H9 (cell line): ENCODE data around the gene FBXO31. TPM values are rescaled to one million over a fixed set of nuclear protein-coding genes. Genes with fewer than 3 reads are reported as not detected.

Experiments
- DNase-seq: peaks from one replicate; pipeline ENCODE4 v3.0.0-alpha.2; 2017
- H2AFZ ChIP-seq: one replicate; pipeline ENCODE4 v1.6.1; 2013; ENCODE audit warnings: mild to moderate bottlenecking, low read length, control low read depth, moderate library complexity
- H2AK5ac ChIP-seq: 2 replicates; pipeline ENCODE4 v1.6.1; 2013; ENCODE audit warnings: low read length, control low read depth, mixed read lengths; ENCODE audit not compliant: insufficient read length
- H2BK120ac ChIP-seq: one replicate; pipeline ENCODE4 v1.6.1; 2013; ENCODE audit warnings: low read depth, mild to moderate bottlenecking, low read length, control low read depth, inconsistent platforms; ENCODE audit not compliant: poor library complexity, severe bottlenecking
- H2BK12ac ChIP-seq: 2 replicates; pipeline ENCODE4 v1.6.1; 2013; ENCODE audit warnings: low read length, control low read depth, mixed read lengths, low read depth; ENCODE audit not compliant: insufficient read length
- H2BK15ac ChIP-seq: 2 replicates; pipeline ENCODE4 v1.6.1; 2013; ENCODE audit warnings: low read depth, low read length, control low read depth
- H2BK20ac ChIP-seq: one replicate; pipeline ENCODE4 v1.6.1; 2013; ENCODE audit warnings: low read depth, mild to moderate bottlenecking, low read length, control low read depth, inconsistent platforms; ENCODE audit not compliant: poor library complexity, severe bottlenecking
- H2BK5ac ChIP-seq: 2 replicates; pipeline ENCODE4 v1.6.1; 2013; ENCODE audit warnings: low read length, control low read depth, mixed read lengths; ENCODE audit not compliant: insufficient read length
- H3K14ac ChIP-seq: 2 replicates; pipeline ENCODE4 v1.6.1; 2013; ENCODE audit warnings: low read length, control low read depth; ENCODE audit not compliant: insufficient read depth
- H3K18ac ChIP-seq: 2 replicates; pipeline ENCODE4 v1.6.1; 2013; ENCODE audit warnings: low read depth, mild to moderate bottlenecking, mixed read lengths, low read length, control low read depth; ENCODE audit not compliant: insufficient read length
- H3K23ac ChIP-seq: 2 replicates; pipeline ENCODE4 v1.6.1; 2013; ENCODE audit warnings: low read length, control low read depth, mixed read lengths, low read depth; ENCODE audit not compliant: insufficient read length
- H3K23me2 ChIP-seq: 2 replicates; pipeline ENCODE4 v1.6.1; 2013; ENCODE audit warnings: low read depth, mild to moderate bottlenecking, mixed read lengths, low read length, control low read depth; ENCODE audit not compliant: insufficient read length, poor library complexity, severe bottlenecking
- H3K27ac ChIP-seq: 2 replicates; pipeline ENCODE4 v1.5.1; 2013; ENCODE audit warnings: low read length, control low read depth, mixed read lengths, low read depth; ENCODE audit not compliant: insufficient read length
- H3K27me3 ChIP-seq: 2 replicates; pipeline ENCODE4 v1.6.1; 2013; ENCODE audit warnings: low read length, control low read depth, inconsistent platforms; ENCODE audit not compliant: insufficient read depth
- H3K4ac ChIP-seq: 2 replicates; pipeline ENCODE4 v1.6.1; 2013; ENCODE audit warnings: low read depth, mild to moderate bottlenecking, control low read depth, inconsistent platforms, low read length, moderate library complexity
- H3K4me1 ChIP-seq: 2 replicates; pipeline ENCODE4 v1.6.1; 2013; ENCODE audit warnings: low read length, control low read depth, inconsistent platforms; ENCODE audit not compliant: insufficient read depth
- H3K4me2 ChIP-seq: 2 replicates; pipeline ENCODE4 v1.6.1; 2013; ENCODE audit warnings: low read length, control low read depth, mixed read lengths; ENCODE audit not compliant: insufficient read length, insufficient read depth
- H3K56ac ChIP-seq: 2 replicates; pipeline ENCODE4 v1.6.1; 2013; ENCODE audit warnings: low read depth, mild to moderate bottlenecking, mixed read lengths, low read length, control low read depth; ENCODE audit not compliant: insufficient read length
- H3K79me1 ChIP-seq: 2 replicates; pipeline ENCODE4 v1.6.1; 2013; ENCODE audit warnings: low read depth, mild to moderate bottlenecking, moderate library complexity, low read length, control low read depth, inconsistent platforms; ENCODE audit not compliant: insufficient read depth, poor library complexity, severe bottlenecking
- H3K79me2 ChIP-seq: 2 replicates; pipeline ENCODE4 v1.6.1; 2013; ENCODE audit warnings: low read length, control low read depth, inconsistent platforms; ENCODE audit not compliant: insufficient read depth
- H3K9ac ChIP-seq: 2 replicates; pipeline ENCODE4 v1.6.1; 2013; ENCODE audit warnings: low read length, control low read depth, mixed read lengths; ENCODE audit not compliant: insufficient read length; ENCODE audit errors: extremely low read depth
- H3K9me3 ChIP-seq: one replicate; pipeline ENCODE4 v1.6.1; 2013; ENCODE audit warnings: low read depth, low read length, inconsistent platforms; ENCODE audit not compliant: control insufficient read depth
- H3T11ph ChIP-seq: one replicate; pipeline ENCODE4 v1.6.1; 2013; ENCODE audit warnings: mild to moderate bottlenecking, low read length, control low read depth, inconsistent platforms
- H4K20me1 ChIP-seq: one replicate; pipeline ENCODE4 v1.6.1; 2013; ENCODE audit not compliant: control insufficient read depth, insufficient read length, insufficient read depth
- H4K5ac ChIP-seq: 2 replicates; pipeline ENCODE4 v1.6.1; 2013; ENCODE audit warnings: low read depth, mild to moderate bottlenecking, mixed read lengths, low read length, control low read depth; ENCODE audit not compliant: insufficient read length
- H4K8ac ChIP-seq: replicated peaks from 2 replicates; pipeline ENCODE4 v1.6.1; 2013; ENCODE audit warnings: low read length, control low read depth, mixed read lengths, low read depth; ENCODE audit not compliant: insufficient read length
- H4K91ac ChIP-seq: 2 replicates; pipeline ENCODE4 v1.6.1; 2013; ENCODE audit warnings: low read depth, mild to moderate bottlenecking, moderate library complexity, mixed read lengths, low read length, control low read depth; ENCODE audit not compliant: insufficient read length
- H3K27ac Mint-ChIP-seq, 3 experiments: 2 replicates in 2 of 3; 3 replicates in 1 of 3; pipeline ENCODE4 v1.8.0; 2020 to 2021; ENCODE audit warnings: mixed read lengths in 3 of 3, mild to moderate bottlenecking in 1 of 3, moderate library complexity in 1 of 3
- H3K27me3 Mint-ChIP-seq: 2 replicates; pipeline ENCODE4 v1.8.0; 2021; ENCODE audit warnings: low read depth, mild to moderate bottlenecking, moderate library complexity, mixed read lengths
- H3K36me3 Mint-ChIP-seq, 3 experiments: 2 replicates in 2 of 3; 3 replicates in 1 of 3; pipeline ENCODE4 v1.8.0; 2020 to 2021; ENCODE audit warnings: low read depth in 3 of 3, mixed read lengths in 3 of 3; ENCODE audit not compliant: insufficient read depth in 1 of 3
- H3K4me1 Mint-ChIP-seq, 2 experiments: 2 replicates each; pipeline ENCODE4 v1.8.0; 2020; ENCODE audit warnings: mixed read lengths in 2 of 2
- H3K4me3 Mint-ChIP-seq, 2 experiments: 2 replicates in 1 of 2; 3 replicates in 1 of 2; pipeline ENCODE4 v1.8.0; 2020 to 2021; ENCODE audit warnings: mild to moderate bottlenecking in 2 of 2, mixed read lengths in 2 of 2, moderate library complexity in 1 of 2
- H3K9me3 Mint-ChIP-seq, 2 experiments: 2 replicates in 1 of 2; 3 replicates in 1 of 2; pipeline ENCODE4 v1.8.0; 2020; ENCODE audit warnings: mild to moderate bottlenecking in 2 of 2, mixed read lengths in 2 of 2, moderate library complexity in 1 of 2
- WGBS: extraction: QIAGEN DNeasy Blood & Tissue Kit; methylation state at CpG from one replicate; pipeline ENCODE4 v1.1.7; 2013; ENCODE audit warnings: missing lambda C conversion rate, low lambda C conversion rate, mixed read lengths; ENCODE audit not compliant: insufficient read length; ENCODE audit errors: extremely low coverage; 5-methylcytosine and 5-hydroxymethylcytosine counted together
- total RNA-seq: library from RNA; stranded (reverse); gene quantifications from 2 replicates; pipeline ENCODE4 v1.2.1, GENCODE V29; 2021
- TF ChIP-seq, protein P1 (sequence below): fragments of 200-600 bp; sonication (generic); conservative IDR thresholded peaks from 3 replicates; pipeline ENCODE4 v1.8.0; 2021; ENCODE audit warnings: antibody characterized with exemption, mild to moderate bottlenecking

Gene FBXO31
- total RNA-seq, 1 experiment from 2014 or later, result 24.2 TPM

- Histone ChIP-seq H3K79me2 (no peaks in the 10 kb centered on the region), H3K23ac (no peak overlapping the region), H4K8ac (no peak overlapping the region), H4K91ac (no peak overlapping the region), H3K4me1 (no peaks in the 10 kb centered on the region), H2BK12ac (no peak overlapping the region), H3K9ac (no peak overlapping the region), H2AFZ (no peak overlapping the region), H3K79me1 (no peaks in the 10 kb centered on the region), H3K23me2 (no peaks in the 10 kb centered on the region), H3K14ac (no peak overlapping the region), H3T11ph (no peak overlapping the region), H3K27me3 (no peaks in the 10 kb centered on the region), H3K27ac (no peak overlapping the region), H3K56ac (no peak overlapping the region), H3K4ac (no peak overlapping the region), H4K5ac (no peak overlapping the region), H3K4me2 (no peak overlapping the region), H2AK5ac (no peak overlapping the region), H2BK15ac (no peak overlapping the region), H4K20me1 (no peaks in the 10 kb centered on the region), H2BK20ac (no peak overlapping the region), H3K18ac (no peak overlapping the region), H2BK120ac (no peak overlapping the region), H3K9me3 (no peaks in the 10 kb centered on the region), H2BK5ac (no peak overlapping the region)
- H3K27me3 Mint-ChIP-seq, result peaks cover 12% of the 10 kb centered on the region
- no peak overlapping the region for H3K4me3 Mint-ChIP-seq
- H3K27ac Mint-ChIP-seq, result no peak overlapping the region
- peaks cover under 1 to 2% of the 10 kb centered on the region in 2 experiments; a peak in 2 of 4 replicates for H3K4me1 Mint-ChIP-seq
- no CpG with 5 or more reads among the region's 2 CpGs for WGBS
- DNase-seq, result no peak
- H3K9me3 Mint-ChIP-seq, result peaks cover 8 to 9% of the 10 kb centered on the region in 2 experiments; a peak in 4 of 5 replicates
- TF ChIP-seq, protein P1, sequence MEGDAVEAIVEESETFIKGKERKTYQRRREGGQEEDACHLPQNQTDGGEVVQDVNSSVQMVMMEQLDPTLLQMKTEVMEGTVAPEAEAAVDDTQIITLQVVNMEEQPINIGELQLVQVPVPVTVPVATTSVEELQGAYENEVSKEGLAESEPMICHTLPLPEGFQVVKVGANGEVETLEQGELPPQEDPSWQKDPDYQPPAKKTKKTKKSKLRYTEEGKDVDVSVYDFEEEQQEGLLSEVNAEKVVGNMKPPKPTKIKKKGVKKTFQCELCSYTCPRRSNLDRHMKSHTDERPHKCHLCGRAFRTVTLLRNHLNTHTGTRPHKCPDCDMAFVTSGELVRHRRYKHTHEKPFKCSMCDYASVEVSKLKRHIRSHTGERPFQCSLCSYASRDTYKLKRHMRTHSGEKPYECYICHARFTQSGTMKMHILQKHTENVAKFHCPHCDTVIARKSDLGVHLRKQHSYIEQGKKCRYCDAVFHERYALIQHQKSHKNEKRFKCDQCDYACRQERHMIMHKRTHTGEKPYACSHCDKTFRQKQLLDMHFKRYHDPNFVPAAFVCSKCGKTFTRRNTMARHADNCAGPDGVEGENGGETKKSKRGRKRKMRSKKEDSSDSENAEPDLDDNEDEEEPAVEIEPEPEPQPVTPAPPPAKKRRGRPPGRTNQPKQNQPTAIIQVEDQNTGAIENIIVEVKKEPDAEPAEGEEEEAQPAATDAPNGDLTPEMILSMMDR, result no peak
- peaks cover 0 to 4% (median 0%) of the 10 kb centered on the region in 3 experiments; a peak in 1 of 7 replicates for H3K36me3 Mint-ChIP-seq
These were observed 99.4 kb downstream of the FBXO31 start for GRCh38 chr16:87284183-87284582.
